G401.6 (cell line): Measurements from ENCODE around the gene CLPSL1.
A peak's percentile ranks its signal among the peaks of the same experiment; 100 is the strongest.
"Not testable (repeated sequence)": the region's sequence is repeated elsewhere in the genome, so short reads cannot be mapped to it uniquely, and the experiment has no call there.

ENCODE experiments used
- FAIRE-seq: peaks from 2 replicates; lab custom pipeline; 2012; peaks lifted over from hg19 to GRCh38; lab: Jason Lieb, UNC

Gene CLPSL1, protein sequence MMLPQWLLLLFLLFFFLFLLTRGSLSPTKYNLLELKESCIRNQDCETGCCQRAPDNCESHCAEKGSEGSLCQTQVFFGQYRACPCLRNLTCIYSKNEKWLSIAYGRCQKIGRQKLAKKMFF

DNA sequence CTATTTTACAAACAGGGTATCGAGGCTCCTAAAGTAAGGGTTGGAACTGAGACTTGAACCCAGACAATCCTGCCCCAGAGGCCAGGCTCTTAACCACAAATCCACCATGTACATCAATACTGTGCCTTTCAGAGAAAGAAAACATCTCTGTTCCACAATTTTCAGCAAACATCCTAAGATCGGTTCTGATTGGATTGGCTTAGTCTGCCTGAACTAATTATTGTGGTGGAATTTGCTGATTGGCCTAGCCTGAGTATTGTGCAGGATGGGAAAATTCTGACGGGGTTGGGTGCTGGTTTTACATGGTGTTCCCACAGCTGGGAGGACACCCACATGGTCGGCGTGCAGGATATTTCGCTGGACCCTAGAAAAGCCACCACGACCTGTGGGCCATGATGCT, at the start of gene CLPSL1:
Gene CLPSL1 (plus strand): TSS at position 301 of the 400 bp plus-strand sequence. CDS start 92 bp downstream, at position 393.
- no peak for FAIRE-seq

DNA sequence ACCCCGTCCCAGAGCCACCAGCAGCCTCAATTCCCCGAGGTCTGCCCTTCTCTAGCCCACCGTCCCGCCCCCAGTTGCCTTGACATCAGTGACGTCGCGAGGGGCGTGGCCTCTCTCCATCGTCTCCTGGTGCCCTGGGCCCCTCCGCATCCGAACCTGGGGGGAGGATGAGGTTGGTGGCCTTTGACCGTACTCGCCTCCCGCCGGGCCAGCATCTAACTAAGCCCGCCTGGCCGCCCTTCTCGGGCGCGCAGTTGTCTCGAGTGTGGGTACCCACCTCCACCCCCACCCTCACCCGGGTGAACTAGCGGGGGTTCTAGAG, 49.4 kb upstream of the CLPSL1 start:
- no peak for FAIRE-seq

DNA sequence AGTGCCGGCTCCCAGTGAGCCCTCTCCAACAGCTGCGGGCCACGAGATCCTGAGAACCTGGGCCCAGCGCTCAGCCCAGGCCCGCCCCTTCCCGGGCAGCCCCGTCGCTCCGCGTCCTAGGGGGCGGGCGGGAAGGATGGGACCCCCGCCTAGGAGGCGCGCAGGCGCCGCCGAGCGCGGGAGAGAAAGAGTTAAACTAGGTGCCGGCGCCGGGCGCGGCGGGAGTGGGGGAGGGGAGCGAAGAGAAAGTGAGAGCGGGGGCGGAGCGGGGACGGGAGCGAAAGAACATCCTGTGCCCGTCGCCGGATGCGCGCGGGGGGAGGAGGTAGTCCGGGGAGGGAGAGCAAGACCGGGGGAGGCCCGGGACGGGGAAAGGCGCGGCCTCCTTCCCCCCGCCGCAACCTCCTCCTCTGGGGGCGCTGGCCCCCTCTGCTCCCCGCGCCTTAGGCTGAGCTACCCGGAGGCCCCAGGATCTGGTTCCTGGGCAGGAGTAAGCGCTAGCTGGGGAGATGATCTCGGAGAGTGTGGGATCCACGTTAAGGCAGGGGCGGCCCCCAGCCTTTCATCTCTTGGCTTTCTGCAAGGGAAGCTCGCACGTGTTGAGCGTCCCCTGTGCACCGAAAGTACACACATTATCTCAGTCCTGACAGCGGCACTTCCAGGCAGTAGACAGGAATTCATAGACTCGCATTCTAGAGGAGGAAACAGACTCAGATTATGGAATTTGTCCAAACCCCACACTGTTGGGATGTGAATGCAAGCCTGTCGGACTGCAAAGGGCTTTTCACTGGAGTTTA, 48.9 kb upstream of the CLPSL1 start:
- FAIRE-seq, result no peak

DNA sequence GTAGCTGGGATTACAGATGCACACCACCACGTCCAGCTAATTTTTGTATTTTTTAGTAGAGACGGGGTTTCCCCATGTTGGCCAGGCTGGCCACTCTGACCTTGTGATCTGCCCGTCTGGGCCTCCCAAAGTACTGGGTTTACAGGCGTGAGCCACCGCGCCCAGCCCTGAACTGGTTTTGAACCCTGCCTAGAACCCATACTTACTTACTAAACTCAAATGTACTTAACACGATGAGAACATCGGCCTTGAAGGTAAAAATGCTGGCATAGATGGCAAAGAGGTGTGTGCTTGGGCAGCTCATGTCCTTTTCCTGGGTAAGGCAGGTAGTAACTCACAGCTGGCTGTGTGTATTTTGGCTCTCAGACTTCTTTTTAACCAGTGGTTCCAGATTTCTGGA, 47.2 kb upstream of the CLPSL1 start:
- FAIRE-seq, result no peak

DNA sequence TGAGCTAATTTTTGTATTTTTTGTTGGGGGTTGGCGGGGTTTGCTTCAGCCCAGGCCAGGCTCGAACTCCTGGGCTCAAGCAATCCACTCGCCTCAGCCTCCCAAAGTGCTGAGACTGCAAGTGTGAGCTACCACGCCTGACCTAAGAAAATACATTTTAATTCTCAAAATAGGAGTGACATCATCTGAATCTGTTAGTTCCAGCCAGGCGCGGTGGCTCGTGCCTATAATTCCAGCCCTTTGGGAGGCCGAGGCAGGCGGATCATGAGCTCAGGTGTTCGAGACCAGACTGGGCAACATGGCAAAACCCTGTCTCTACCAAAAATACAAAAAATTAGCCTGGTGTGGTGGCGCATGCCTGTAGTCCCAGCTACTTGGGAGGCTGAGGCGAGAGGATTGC, 46.5 kb upstream of the CLPSL1 start:
- FAIRE-seq, result not testable (repeated sequence)

DNA sequence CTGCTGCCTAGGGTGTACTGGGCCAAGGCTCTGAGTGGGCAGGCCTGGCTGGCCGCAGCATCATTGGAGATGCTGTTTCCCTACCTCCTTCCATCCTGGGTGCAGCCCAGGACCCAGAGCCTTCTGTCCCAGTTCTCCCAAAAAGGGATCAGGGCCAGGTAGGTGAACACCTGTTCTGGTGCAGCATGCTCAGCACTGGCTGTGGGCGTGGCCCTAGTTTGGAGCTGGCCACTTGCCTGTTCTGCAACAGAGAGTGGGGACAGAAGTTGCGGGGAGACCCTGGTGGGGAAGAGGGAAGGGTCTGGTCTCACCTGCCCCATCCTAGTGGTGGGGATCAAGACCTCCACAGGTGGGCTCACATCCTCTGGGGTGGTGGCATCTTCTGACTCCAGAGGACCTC, 45.4 kb upstream of the CLPSL1 start:
- no peak for FAIRE-seq

DNA sequence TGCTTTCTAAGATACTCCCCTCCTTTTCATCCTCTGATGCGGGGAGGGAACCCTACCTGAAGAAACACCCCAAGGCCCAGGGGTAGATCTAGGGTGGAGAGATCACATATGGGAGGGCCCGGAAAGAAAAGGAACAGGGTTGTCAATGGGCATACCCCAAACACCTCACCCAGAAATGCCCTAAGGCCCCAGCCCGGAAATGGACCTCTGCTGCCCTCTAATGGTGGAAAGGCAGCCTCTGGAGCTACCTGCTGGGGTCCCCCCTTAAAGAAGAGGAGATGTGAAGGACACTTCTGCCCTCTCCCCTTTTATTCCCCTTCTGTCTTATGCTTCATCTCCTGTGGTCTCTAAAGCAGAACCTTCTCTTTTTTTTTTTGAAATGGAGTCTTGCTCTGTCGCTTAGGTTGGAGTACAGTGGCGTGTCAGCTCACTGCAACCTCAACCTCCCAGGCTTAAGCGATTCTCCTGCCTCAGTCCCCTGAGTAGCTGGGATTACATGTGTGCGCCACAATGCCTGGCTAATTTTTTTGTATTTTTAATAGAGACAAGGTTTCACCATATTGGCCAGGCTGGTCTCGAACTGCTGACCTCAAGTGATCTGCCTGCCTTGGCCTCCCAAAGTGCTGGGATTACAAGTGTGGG, 44.4 kb upstream of the CLPSL1 start:
- no peak for FAIRE-seq

DNA sequence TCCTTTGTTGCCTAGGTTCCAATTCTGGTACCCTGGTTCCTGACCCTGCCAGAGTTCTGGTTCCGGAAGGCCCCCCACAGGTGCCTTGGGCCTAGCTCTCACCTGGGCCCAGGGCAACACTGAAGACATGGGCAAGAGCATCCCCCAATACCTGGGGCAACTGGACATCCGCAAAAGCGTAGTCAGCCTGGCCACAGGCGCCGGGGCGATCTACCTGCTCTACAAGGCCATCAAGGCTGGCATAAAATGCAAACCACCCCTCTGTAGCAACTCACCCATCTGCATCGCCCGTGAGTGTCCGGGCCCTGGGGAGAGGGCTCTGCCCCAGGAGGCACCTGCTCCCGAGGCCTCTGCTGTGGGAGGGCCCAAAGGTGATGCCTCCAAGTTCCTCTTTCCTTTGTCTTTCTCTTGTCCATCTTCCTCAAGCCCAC, 43.8 kb upstream of the CLPSL1 start, which contains the start of gene ARMC12:
Gene ARMC12 (plus strand): TSS at position 51 of the 431 bp plus-strand sequence. CDS start 77 bp downstream, at position 128.
- FAIRE-seq, result no peak

DNA sequence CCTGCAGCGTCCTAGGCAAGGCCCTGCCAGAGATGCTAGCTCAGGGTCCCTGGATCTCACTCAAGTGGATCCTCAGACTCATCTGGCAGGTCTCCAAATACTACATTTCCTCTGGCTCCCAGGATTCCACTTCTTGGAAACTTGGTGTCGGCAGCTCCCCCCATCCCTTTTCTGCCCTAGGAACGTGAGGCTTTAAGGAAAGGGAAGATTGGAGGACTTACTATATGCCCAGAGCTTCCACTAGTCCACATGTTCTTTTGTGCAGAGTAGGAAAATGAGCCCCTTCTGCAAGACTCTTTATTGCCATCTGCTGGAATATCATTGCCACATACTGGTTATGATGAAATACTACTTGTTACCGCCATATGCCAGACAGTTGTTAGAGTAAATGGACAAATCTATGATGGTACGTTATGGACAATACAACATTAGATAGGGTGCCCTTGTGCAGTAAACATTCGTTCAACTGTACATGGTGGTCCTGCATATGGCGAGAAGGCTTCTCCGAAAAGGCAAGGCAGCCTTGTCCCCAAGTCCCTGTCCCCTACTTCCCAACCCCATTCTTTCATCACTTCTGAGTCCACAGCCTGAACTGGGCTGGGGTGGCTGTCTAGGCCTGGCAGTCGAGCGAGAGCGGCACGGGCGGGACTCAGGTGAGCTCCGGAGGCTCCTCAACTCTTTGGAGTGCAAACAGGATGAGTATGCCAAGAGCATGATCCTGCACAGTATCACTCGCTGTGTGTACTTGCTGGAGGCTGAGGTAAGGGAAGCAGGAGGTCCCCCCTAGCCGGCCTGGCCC, 43.2 kb upstream of the CLPSL1 start:
- FAIRE-seq, result peak; percentile 88

DNA sequence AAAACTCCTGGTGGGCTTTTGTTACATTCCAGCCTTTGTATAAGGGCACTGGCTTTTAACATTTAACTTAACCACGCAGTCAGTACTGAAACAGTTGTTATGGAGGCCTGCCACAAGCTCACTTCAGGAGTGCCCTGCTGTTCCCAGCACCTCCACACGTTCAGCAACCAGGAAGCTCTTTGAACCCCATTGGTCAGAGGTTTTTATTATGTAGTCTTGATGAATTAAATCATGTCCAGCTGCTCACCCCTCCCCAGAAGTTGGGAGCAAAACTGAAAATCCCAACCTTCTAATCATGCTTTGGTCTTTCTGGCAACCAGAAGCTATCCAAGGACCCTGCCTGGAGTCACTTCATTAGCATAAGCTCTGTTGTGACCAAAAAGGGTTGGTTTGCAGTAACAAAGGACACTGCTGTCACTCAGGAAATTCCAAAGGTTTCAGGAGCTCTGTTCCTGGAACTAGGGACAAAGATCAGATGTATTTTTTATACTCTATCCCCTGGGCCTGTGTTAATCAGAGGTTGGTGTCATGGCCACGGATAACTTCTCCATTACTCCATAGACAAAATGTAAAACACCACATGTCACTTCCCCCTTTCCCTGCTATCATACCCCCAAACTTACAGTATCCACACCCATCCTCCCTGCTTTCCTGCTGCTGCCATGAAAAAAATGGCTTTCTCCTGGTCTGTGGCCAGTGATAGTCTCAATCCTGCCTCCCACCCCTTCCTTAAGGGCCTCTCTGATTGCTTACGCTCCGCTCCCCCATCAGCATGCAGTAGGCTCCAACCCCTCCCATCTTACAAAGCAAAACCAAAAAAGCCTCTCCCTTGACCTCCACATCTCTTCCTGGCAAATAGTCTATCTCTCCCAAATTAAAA, 40.9 kb upstream of the CLPSL1 start:
- no peak for FAIRE-seq

DNA sequence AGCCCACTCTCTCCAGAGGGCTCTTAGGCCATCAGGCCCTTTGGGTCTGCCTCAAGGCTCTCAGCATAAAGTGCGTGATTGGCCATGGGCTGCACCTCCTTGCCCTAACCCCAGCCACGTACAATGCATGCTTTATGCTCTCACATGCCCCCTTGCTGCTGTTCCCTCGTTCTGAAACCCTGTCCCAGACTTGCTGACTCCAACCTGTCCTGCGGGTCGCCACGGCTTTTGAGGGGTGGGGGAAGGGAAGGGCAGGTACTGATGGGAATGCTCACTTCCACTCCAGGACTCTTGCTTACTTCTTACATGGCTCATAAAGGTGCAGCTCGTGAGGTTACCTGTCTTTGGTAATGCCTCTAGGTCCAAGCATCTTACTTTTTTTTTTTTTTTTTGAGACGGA, 38.0 kb upstream of the CLPSL1 start:
- no peak for FAIRE-seq

DNA sequence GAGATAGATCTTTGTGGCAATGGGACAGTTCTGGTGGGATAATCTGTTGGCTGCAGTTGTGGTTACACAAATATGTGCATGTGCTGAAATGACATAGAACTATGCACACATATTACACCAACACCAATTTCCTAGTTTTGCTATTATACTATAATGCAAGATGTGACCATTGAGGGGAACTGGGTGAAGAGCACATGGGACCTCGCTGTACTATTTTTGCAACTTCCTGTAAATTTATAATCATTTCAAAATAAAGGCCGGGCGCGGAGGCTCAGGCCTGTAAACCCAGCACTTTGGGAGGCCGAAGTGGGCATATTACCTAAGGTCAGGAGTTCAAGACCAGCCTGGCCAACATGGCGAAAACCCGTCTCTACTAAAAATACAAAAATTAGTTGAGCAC, 35.3 kb upstream of the CLPSL1 start:
- FAIRE-seq, result no peak

DNA sequence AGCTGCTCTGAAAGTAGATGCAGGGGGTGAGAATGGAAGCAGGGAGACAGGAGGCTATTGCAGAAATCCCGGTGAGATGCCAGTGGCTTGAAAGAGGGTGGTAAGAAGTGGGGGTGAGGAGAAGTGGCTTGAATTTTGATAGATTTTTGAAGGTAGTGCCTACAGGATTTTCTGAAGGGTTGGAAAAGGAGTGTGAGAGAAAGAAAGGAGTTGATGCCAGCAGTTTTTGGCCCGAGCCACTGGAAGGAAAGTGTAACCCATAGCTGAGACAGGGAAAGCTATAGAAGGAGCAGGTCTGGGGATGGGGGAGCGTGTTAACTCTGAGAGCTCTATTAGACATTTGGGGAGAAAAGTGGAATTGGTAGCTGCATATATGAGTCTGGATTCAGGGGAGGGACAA, 34.3 kb upstream of the CLPSL1 start:
- no peak for FAIRE-seq

DNA sequence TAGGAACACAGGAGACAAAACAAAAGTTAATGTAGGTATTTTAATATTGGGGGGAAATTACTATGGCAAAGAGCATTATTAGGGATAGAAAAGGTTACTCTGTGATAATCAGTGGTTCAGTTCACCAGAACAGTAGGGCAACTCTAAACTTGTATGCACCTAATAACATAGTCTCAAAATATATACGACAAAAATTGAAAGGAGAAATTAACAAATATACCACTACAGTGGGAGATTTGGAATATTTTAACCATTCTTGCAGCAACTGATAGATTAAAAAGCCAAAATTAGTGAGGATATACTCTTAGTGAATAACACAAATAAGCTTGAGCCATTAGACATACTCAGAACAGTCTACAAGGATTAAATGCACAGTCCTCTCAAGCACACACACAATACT, 32.9 kb upstream of the CLPSL1 start:
- no peak for FAIRE-seq

DNA sequence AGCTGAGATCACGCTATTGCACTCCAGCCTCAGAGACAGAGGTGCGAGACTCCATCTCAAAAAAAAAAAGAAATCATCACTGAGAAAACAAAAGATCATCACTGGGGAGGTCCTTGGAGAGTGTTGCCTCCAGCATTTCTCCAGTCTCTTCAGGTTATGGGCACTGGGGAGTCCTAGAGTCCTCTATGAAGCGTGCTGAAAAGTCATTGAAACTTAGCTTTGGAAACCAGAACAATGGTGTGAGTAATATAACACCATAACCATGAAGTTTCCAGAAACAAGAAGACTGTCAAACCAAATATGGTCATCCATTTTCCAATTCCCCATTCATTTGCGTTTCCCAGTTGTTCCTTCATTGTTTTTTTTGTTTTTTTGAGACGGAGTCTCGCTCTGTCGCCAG, 30.3 kb upstream of the CLPSL1 start:
- no peak for FAIRE-seq

DNA sequence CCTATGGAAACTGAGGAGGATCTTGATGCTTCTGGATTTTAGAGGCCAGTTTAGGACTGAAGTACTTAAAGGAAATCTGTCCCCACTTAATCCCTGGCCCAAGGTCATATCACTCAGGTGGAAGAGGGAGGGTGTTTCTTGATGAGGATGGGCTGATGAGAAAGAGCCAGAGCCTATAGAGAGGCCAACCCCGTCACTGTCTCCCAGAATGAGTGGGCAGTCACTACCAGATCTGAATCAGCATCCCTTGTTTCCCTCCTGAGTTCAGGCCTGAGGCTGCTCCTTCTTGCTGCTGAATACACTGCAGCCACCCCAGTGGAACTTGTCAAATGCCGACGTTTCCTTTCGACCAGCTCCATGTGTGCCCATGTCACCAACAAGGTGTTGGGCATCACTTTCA, 29.2 kb upstream of the CLPSL1 start:
- FAIRE-seq, result no peak

DNA sequence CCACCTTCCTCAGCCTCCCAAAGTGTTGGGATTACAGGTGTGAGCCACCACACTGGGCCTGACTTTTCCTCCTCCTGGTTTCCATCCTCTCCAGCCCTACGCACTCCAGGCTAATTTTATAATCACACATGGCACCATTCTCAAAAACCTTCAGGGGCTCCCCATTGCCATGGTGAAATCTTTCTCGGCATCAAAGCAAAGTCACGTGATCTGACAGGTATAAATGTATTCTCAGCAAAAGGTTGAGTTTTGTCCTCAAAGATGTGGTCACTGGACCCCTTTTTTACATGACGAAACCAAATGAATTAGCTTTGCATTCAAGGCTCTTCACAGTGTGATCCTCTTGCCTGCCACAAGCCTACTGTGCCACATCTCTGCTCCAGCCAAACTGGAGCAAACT, 28.5 kb upstream of the CLPSL1 start:
- no peak for FAIRE-seq

DNA sequence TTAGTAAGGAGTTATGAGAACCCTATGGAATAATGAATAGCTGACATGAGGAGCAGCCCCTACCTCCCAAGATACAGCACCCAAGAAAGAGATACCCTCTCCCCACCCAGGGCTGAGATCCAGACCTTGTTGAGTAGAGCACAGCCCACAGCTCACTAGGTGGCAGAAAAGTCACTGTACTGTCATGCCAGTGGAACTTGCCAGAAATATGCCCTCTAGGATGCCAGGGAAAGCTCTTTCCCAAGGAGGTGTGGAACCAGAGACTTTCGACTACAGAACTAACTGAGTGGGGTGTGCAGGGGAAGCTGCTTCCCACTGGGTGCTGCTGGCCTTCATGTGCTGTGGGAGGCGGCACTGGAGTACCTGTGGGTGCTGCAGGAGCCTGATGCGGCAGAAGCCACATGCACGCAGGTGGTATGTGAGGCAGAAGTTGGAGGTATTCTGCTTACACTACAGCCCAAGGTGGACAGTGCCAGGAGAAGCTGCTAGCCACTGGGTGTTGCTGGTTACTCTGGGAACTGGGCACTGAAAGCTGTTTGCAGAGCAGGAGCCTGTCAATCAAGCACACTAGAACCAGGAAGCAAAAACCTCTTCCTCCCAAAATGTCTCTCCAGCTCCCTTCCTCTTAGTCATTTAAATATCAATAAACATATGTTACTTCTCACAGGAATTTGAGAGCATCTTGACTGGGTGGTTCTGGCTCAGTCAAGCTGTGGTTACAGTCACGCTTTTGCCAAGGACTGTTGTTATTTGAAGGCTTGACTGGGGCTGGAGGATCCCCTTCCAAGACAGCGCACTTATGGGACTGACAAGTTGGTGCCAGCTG, 26.2 kb upstream of the CLPSL1 start:
- no peak for FAIRE-seq

DNA sequence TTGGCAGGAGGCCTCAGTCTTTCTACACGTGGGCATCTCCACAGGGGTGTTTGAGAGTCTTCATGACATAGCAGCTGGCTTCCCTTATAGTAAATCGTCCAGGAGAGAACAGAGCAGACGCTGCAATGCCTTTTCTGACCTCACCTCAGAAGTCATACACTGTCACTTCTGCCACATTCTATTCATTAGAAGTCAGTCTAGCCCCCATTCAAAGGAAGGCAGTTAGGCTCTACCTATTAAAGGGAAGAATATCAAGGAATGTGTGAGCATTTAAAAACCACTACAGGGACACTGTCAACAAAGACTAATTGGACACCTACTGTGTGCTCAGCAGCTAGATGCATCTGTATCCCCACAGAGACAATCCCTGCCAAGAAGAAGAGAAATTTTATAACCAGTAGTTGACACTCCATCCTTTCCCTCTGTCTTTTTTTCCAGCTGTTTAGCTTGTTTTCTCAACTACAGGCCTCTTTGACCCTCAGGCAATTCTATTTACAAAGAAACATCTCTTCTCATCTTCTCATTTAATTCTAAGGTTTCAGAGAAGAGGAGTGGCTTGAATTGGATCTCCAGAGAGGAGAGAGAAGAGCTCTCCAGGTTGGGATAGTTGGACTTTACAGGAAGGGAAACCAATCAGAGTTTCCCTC, 25.4 kb upstream of the CLPSL1 start:
- no peak for FAIRE-seq

DNA sequence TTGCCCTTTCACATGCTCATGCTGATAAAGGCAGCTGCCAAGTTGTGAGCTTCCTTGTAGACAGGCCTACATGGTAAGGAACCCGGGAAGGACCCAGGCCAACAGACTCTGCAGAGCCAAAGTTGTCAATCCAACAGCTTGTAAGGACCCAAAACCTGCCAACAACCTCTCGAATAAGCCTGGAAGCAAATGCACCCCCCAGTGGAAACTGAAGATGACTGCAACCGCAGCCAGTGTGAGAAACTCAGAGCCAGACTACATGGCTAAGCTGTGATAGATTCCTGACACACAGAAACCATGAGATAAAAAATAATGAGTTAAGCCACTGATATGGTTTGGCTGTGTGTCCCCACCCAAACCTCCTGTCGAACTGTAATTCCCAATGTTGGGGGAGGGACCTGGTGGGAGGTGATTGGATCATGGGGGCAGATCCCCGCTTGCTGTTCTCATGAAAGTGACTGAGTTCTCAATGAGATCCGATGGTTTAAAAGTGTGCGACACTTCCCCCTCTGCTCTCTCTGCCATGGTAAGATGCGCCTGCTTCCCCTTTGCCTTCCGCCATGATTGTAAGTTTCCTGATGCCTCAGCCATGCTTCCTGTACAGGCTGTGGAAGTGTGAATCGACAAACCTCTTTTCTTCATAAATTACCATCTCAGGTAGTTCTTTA, 23.2 kb upstream of the CLPSL1 start:
- FAIRE-seq, result peak; percentile 17
